SK-N-SH treated with all-trans-retinoic acid at 6 μM for 48 hours (cell line): Measurements from ENCODE around the gene DOP1A.

Experiments
- ARNTL ChIP-seq: fragments of 450-650 bp; formaldehyde crosslinking; IDR thresholded peaks from 2 replicates; pipeline ENCODE4 v1.5.0; 2020; ENCODE audit warnings: low read depth, mild to moderate bottlenecking, moderate library complexity, borderline replicate concordance
- BACH2 ChIP-seq: fragments of 250-450 bp; sonication (Bioruptor Pico); IDR thresholded peaks from 2 replicates; pipeline ENCODE4 v1.9.0; 2021; ENCODE audit warnings: mild to moderate bottlenecking, borderline replicate concordance
- GLIS3 ChIP-seq: fragments of 250-450 bp; sonication (Bioruptor Pico); IDR thresholded peaks from 2 replicates; pipeline ENCODE4 v1.5.0; 2020; ENCODE audit warnings: mild to moderate bottlenecking, moderate library complexity
- ISL1 ChIP-seq: fragments of 250-450 bp; sonication (Bioruptor Pico); IDR thresholded peaks from 2 replicates; pipeline ENCODE4 v2.1.2; 2022; ENCODE audit warnings: mild to moderate bottlenecking, moderate library complexity
- OSR1 ChIP-seq: fragments of 250-450 bp; sonication (Bioruptor Pico); IDR thresholded peaks from 2 replicates; pipeline ENCODE4 v1.8.0; 2022; ENCODE audit warnings: moderate library complexity, mild to moderate bottlenecking, inconsistent platforms
- RARB ChIP-seq: fragments of 250-450 bp; sonication (Bioruptor Pico); IDR thresholded peaks from 2 replicates; pipeline ENCODE4 v1.8.0; 2021; ENCODE audit warnings: mild to moderate bottlenecking, moderate library complexity
- SNAI2 ChIP-seq: fragments of 250-450 bp; sonication (Bioruptor Pico); IDR thresholded peaks from 2 replicates; pipeline ENCODE4 v1.5.0; 2020; ENCODE audit warnings: mild to moderate bottlenecking, moderate library complexity
- TSHZ2 ChIP-seq: fragments of 250-450 bp; sonication (Bioruptor Pico); IDR thresholded peaks from 2 replicates; pipeline ENCODE4 v1.5.0; 2020; ENCODE audit warnings: mild to moderate bottlenecking, moderate library complexity
- ZFP3 ChIP-seq: fragments of 250-450 bp; sonication (Bioruptor Pico); IDR thresholded peaks from 2 replicates; pipeline ENCODE4 v1.5.0; 2020; ENCODE audit warnings: mild to moderate bottlenecking, moderate library complexity
- ZFP30 ChIP-seq: fragments of 450-650 bp; formaldehyde crosslinking; IDR thresholded peaks from 2 replicates; pipeline ENCODE4 v1.5.0; 2022; ENCODE audit warnings: mild to moderate bottlenecking, moderate library complexity
- ZNF8 ChIP-seq: fragments of 450-650 bp; formaldehyde crosslinking; IDR thresholded peaks from 2 replicates; pipeline ENCODE4 v1.5.0; 2020; ENCODE audit warnings: mild to moderate bottlenecking, moderate library complexity
- TF ChIP-seq, protein P1 (sequence below): fragments of 250-450 bp; sonication (Bioruptor Pico); IDR thresholded peaks from 2 replicates; pipeline ENCODE4 v1.5.1; 2020; ENCODE audit warnings: low read depth, mild to moderate bottlenecking, moderate library complexity
- TF ChIP-seq, protein P2 (sequence below): fragments of 250-450 bp; sonication (Bioruptor Pico); IDR thresholded peaks from 2 replicates; pipeline ENCODE4 v1.8.0; 2020; ENCODE audit warnings: mild to moderate bottlenecking, moderate library complexity, borderline replicate concordance

DNA sequence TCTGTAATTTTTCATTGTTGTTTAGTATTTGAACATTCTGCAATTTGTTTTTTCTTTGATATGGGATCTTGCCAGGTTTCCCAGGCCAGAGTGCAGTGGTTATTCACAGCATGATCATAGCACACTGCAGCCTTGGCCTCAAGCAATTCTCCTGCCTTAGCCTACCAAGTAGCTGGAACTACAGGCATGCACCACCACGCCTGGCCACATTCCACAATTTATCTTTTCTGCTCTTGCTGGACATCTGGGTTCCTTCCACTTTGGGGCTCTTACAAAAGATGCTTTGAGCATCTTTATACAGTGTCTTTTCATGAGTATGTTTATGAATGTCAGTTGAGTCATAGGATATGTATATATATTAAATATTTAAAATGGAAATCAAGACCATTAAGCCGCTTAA lies 83.6 kb downstream of the DOP1A start:
- TF ChIP-seq, protein P1, sequence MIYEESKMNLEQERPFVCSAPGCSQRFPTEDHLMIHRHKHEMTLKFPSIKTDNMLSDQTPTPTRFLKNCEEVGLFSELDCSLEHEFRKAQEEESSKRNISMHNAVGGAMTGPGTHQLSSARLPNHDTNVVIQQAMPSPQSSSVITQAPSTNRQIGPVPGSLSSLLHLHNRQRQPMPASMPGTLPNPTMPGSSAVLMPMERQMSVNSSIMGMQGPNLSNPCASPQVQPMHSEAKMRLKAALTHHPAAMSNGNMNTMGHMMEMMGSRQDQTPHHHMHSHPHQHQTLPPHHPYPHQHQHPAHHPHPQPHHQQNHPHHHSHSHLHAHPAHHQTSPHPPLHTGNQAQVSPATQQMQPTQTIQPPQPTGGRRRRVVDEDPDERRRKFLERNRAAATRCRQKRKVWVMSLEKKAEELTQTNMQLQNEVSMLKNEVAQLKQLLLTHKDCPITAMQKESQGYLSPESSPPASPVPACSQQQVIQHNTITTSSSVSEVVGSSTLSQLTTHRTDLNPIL (CRISPR knock-in tag), result no peak
- TF ChIP-seq RARB (CRISPR knock-in tag) (no peak), ZNF8 (CRISPR knock-in tag) (no peak), OSR1 (CRISPR knock-in tag) (no peak), ARNTL (no peak), SNAI2 (CRISPR knock-in tag) (no peak), BACH2 (CRISPR knock-in tag) (no peak), ZFP30 (CRISPR knock-in tag) (no peak), GLIS3 (CRISPR knock-in tag) (no peak), ZFP3 (CRISPR knock-in tag) (no peak), ISL1 (CRISPR knock-in tag) (no peak), TSHZ2 (CRISPR knock-in tag) (no peak)
- TF ChIP-seq, protein P2, sequence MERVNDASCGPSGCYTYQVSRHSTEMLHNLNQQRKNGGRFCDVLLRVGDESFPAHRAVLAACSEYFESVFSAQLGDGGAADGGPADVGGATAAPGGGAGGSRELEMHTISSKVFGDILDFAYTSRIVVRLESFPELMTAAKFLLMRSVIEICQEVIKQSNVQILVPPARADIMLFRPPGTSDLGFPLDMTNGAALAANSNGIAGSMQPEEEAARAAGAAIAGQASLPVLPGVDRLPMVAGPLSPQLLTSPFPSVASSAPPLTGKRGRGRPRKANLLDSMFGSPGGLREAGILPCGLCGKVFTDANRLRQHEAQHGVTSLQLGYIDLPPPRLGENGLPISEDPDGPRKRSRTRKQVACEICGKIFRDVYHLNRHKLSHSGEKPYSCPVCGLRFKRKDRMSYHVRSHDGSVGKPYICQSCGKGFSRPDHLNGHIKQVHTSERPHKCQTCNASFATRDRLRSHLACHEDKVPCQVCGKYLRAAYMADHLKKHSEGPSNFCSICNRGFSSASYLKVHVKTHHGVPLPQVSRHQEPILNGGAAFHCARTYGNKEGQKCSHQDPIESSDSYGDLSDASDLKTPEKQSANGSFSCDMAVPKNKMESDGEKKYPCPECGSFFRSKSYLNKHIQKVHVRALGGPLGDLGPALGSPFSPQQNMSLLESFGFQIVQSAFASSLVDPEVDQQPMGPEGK, result no peak
